Measurements from ENCODE around the gene CCDC18. TPM values are rescaled to one million over a fixed set of nuclear protein-coding genes. Genes with fewer than 3 reads are reported as not detected.

Gene CCDC18
- total RNA-seq, 2 donors from 2014 or later: 5.0 to 6.9 TPM

GRCh38 chr1:93317207-93317606 lies 136.7 kb downstream of the CCDC18 start:
- peak; percentile 60 for DNase-seq (ENCODE audit: low spot score)
- Histone ChIP-seq H3K9me3 (no peaks in the 10 kb centered on the region), H3K4me3 (no peak overlapping the region), H3K27me3 (no peaks in the 10 kb centered on the region), H3K27ac (no peak overlapping the region), H3K36me3 (no peaks in the 10 kb centered on the region), H3K4me1 (no peaks in the 10 kb centered on the region)
- TF ChIP-seq CTCF (IDR thresholded peaks at IDR 0.05): no peak

DNA sequence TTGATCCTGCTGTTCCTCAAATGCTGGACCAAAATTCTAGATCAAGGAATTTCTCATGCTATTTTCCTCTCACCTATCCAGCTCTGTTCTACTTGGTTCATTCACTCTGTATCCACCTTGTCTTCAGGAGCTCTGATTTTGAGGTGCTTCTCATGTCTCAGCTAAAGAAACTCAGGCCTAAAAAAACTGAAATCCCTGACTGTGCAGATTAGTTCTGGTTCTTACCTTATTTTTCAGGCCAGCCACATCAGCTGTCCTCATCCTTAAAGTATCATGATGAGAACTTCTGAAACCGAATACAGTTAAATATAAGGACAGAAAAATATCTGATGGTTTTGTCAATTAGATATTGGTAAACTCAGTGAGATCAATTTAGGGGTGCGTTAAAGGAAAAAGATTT lies 137.4 kb downstream of the CCDC18 start:
- DNase-seq (ENCODE audit: low spot score): no peak

DNA sequence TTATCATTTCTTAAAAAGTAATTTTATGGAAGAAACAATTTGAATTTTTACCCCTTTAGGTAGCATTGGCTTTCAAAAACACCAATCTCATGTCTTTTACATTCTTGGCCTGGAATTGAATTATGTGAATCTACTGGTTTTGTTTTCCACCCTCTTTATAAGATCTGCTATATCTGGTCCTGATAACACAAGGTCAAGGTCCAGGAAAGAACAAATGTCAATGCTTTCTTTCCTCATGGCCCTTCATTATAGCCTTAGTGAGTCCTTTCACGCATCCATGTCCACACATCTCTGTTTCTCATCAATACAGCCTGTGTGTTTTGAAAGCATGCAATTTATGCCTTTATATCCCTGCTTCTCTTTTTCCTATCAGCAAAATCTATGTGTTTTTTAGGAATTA lies 141.2 kb downstream of the CCDC18 start:
- Histone ChIP-seq H3K27me3 (no peaks in the 10 kb centered on the region), H3K4me1 (no peaks in the 10 kb centered on the region), H3K4me3 (no peak overlapping the region), H3K9me3 (no peaks in the 10 kb centered on the region), H3K36me3 (no peaks in the 10 kb centered on the region), H3K27ac (no peak overlapping the region)
- DNase-seq (ENCODE audit: low spot score): no peak
- TF ChIP-seq CTCF (IDR thresholded peaks at IDR 0.05): no peak

More for the DNA sequence above, 137.4 kb downstream of the CCDC18 start:
- Histone ChIP-seq H3K27ac (no peak overlapping the region), H3K36me3 (no peaks in the 10 kb centered on the region), H3K27me3 (no peaks in the 10 kb centered on the region), H3K4me3 (no peak overlapping the region), H3K4me1 (no peaks in the 10 kb centered on the region), H3K9me3 (no peaks in the 10 kb centered on the region)
- no peak for TF ChIP-seq CTCF (IDR thresholded peaks at IDR 0.05)

DNA sequence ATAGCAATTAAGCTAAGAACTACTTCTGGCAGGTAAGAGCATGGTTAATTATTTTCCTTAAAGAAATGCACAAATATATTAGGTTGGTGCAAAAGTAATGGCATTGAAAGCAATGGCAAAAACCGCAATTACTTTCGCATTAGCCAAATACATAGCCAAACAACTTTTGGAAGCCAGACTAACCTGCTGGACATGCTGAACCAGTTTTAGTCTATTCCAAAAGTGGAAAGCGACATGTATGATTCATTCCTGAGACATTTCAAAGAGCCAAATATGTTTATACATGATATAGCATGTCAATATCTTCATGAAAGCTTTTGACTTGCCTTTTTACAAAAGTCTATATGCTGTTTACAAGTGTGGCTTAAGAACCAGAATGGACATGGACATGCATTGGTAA lies 141.8 kb downstream of the CCDC18 start:
- Histone ChIP-seq H3K27ac (no peak overlapping the region), H3K36me3 (no peaks in the 10 kb centered on the region), H3K27me3 (no peaks in the 10 kb centered on the region), H3K9me3 (no peaks in the 10 kb centered on the region), H3K4me1 (no peaks in the 10 kb centered on the region), H3K4me3 (no peak overlapping the region)
- no peak for TF ChIP-seq CTCF (IDR thresholded peaks at IDR 0.05)
- DNase-seq (ENCODE audit: low spot score): no peak

DNA sequence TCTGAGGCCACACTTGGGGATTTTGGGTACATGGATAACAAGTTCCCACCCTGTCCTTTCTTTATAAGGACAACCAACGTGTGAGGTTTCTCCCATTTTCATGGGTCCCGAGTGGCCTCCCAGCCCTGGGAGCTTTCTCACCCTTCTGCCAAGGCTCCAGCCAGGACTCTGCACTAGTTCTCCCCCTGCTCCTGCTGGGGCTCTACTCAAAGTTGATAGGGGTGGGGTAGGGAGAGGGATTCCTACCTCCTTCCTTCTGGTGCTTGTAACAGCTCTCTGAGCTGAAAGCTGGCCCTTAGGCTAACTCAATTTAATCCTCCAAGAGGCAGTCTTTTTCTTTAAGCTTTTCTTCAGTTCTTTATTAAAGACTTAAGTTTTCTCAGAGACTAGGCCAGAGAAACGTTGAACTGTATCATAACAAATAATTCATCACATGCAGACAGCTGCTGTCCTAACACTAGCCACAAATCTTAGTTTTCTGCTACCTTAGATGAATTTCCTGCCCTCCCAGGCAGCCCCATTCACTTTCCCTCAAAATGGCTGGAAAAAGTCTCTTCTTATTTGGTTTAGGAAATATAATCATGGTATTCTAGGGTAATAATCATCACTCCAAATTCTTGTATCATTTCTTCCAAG lies 142.8 kb downstream of the CCDC18 start:
- H3K36me3 ChIP-seq: no peaks in the 10 kb centered on the region
- no peaks in the 10 kb centered on the region for H3K27me3 ChIP-seq
- no peak for TF ChIP-seq CTCF (IDR thresholded peaks at IDR 0.05)
- DNase-seq (ENCODE audit: low spot score): no peak
- H3K4me3 ChIP-seq: no peak overlapping the region
- H3K4me1 ChIP-seq: no peaks in the 10 kb centered on the region
- H3K9me3 ChIP-seq: no peaks in the 10 kb centered on the region
- H3K27ac ChIP-seq: no peak overlapping the region
